GM19035 (cell line): ENCODE data around the gene TMEM187.

ENCODE experiments used
- ATAC-seq: cut with Tn5 transposase; IDR thresholded peaks from one replicate; pipeline ENCODE4 v1.9.1; 2021; ENCODE audit not compliant: unreplicated experiment

Gene TMEM187, protein sequence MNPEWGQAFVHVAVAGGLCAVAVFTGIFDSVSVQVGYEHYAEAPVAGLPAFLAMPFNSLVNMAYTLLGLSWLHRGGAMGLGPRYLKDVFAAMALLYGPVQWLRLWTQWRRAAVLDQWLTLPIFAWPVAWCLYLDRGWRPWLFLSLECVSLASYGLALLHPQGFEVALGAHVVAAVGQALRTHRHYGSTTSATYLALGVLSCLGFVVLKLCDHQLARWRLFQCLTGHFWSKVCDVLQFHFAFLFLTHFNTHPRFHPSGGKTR

DNA sequence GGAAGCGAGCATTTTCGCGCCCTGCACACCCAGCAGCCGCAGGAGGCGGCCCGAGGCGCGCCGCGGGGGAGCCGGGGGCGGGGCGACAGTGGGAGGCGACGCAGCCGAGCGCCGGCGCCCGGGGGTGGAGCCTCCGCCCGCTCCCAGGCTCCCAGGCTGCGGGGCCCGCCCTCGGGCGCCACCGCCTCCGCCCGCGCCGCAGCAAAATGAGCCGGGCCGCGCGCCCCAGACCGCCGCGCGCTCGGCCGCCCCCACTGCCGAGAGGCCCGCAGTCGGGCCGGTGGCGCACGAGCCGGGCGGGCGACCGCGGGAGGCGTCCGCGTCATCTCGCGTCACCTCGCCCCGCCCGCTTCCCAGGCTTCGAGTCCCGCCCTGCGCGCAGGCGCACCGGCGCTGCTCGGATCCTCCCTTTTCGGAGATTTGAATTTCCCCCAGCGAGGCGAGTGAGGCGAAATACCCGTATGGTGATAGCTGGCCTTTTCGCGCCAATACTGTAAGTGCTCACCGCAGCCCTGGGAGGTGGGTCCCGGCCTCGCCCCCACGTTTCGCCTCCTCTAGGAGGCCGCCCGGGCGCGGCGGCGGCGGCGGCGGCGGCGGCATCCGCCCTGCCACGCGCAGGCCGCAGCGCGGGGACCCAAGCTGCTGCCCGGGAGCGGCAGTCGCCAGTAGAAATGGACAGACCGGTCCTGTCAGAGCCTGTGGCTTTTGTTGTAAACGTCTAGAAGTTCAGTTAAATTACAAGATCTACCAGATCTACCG is at the start of gene TMEM187:
TMEM187 (plus strand) TSS at position 387 of the 759 bp plus-strand sequence. CDS start 9,309 bp downstream, outside the sequence.
- ATAC-seq = peak; percentile 48

DNA sequence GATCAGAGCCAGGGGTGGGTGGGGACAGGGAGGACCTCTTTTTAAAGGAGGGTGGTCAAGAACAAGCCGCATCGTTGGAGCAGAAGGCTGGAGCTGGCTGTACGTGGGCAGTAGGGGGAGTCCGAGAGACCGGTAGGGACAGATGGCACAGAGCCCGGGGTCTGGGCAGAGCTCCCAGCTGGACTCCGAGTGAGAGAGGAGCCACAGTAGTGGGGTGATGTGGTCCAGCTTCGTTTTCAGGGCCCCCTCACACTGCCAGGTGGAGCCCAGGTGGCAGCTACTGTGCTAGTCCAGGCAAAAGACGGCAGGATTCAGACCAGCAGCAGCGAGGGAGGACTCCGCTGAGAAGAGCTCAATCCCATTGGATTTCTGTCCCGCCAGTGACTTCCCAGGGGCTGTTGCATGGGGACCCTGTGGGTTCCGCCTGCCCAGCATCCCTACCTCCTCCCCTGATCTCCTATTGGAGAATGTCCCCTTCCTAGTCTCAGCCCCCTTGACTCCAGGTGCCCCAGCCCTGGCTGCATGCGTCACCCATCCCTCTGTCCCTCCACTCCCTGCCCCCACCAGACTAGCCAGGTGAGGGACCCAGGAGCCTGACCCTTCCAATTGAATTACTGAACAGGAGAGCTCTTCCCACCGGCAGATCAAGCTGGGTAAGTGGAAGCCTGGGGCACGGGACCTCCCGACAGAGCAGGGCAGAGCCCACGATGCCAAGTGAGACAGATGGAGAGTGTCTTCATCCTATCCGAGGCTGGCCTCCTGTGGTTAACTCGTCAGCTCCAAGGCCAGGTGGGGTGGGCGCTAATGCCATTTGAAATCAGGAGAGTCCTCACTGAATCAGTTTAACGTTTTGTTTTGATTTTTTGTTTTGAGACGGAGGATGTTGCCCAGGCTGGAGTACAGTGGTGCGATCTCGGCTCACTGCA is 49.4 kb upstream of the TMEM187 start:
- ATAC-seq = no peak

DNA sequence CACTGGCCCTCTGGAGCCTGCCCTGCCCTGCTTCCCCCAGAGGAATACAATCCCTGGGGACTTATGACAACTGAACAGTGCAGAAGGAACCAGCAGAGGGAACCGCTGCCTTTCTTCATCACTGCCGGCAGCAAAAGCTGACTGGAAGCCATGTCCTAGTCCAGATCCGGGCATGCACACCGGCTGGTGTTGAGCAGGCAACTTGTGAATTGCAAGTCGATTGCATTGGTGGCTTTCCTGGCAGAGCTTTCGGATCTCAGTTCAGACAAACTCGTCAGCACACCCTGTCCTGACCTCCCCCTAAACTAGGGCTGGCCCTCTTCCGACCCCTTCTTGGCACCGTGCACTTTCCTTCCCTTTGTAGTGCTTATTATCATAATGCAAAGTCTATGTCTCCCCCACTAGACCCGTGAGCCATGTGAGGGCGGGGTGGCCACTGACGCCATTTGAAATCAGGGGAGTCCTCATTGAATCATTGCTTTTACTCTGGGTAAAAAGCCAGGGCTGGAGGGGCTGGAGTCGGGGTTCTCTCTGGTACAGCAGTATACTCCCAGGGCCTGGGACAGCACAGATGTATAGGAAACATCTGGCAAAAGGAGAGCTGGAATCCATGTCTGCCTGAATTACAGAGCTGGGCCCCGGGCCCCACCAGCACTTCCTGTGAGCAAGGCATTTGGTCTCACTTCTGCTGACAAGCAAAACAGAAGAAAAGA is 48.2 kb upstream of the TMEM187 start:
- no peak for ATAC-seq

DNA sequence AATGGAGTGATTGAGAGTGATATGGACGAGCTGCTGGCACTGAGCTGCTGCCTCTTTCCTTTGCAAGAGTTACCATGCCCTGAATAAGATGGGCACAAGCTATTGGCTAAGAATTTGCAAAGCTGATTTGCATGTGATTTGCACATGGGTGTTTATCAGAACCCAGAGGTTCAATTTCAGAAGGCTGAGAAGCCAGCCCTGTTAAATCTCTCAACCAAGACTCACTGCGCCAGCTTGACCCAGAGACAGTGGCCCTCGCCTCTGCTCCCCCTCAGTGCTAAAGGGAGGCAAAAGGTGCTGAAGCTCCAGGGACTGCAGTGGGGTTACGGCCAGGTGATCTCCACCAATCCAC is 47.2 kb upstream of the TMEM187 start:
- ATAC-seq = no peak

DNA sequence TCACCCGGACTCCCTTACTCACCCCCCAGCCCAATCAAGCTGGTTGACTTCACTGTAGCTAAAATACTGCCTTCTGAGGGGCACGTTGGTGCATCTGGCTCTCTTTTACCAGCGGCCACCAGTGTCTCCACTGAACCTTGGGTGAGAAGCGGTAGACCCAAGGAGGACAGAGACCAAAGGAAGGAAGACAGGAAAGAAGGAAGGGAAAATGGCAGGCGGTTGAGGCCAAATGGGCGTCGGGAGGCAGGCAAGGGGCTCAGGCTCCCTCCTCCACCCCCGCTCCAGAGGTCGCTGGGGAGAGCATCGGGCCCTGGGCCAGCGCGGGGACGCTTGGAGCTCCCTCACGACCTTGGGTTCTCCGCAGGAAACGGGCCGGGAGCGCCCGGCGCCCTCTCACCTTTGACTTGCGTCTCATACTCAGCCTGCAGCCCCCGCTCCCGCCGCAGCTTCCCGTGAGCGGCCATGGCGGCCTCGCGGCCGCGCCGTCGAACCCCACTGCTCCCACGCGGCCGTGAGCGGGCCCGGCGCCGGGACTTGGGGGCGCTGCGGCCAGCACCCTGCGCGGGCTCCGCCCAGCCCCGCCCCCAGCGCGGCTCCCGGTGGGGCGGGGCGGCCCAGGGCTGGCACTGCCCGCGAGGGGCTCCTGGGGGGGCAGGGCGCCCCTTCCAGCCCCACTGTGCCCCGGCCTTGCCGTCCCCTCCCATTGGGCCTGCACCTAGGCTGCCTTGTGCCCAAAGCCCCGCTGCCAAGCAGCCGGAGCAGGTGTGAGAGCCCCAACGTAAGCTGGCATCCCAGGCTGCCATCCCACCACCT is 46.6 kb upstream of the TMEM187 start, which contains the start of gene ARHGAP4:
ARHGAP4 (minus strand) TSS at position 526 of the 813 bp plus-strand sequence; CDS start at position 464, 62 bp downstream.
- ATAC-seq = no peak

DNA sequence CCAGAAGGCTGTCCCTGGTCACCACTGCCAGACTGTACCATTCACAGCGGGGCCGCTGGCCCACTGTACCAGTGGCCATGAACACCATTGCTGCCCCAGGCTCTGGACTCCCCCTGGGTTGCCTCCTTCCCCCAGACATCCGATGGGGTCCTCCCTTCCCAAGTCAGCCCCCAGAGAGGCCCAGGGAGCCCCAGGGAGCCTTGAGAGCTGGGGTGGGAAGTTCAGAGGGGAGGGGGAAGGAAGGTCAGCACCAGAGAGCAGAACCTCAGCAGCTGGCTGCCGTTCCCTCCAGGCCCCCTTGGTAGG is 46.0 kb upstream of the TMEM187 start:
- ATAC-seq = no peak

DNA sequence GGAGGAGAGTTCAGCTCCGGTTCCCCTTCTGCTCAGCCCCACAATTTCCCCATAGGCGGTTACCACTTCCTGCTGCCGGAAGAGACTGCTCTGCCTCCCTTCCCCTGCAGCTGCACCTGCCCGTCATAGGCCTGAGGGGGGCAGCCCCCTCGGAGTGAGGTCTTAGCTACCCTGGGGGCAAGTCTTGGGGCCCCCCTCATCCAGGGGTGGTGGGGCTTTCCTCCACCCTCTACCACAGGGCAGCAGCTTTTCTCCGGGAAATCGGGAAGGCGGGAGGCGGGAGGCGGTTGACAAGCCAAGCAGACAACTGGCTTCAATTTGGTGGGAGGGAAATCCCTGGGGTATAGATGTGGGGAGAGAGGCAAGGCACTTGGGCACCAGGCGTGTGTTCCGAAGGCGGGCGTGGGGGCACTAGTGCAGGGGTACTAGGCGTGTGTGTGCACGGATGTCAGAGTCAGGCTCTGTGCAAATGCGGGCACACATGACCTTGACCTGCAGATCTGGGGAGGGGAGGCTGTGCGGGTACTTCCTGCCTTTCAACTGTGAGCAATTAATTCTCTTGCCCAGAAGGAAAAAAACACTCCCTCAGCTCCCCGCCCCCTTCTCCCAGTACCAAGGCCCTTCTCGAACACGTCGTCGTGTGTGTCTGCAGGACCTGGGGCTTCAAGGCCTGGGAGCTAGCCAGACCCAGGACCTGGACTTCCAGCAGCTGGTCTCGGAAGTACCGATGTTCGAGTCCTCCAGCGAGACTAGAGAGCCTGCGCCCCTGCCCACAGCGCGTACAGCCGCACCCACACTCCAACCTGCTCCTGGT is 45.5 kb upstream of the TMEM187 start:
- peak; percentile 36 for ATAC-seq

DNA sequence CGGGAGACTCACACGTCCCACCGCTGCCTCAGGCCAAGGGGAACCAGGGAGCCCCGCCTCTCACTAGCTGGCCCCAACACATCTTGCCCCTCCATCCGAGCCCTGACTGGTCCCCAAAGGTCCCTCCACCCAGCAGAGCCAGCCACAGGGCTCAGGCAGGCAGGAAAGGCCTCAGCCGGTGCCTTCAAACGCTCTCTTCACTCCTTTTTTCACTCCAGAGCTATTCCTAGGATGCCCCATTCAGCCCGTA is 45.0 kb upstream of the TMEM187 start:
- no peak for ATAC-seq

DNA sequence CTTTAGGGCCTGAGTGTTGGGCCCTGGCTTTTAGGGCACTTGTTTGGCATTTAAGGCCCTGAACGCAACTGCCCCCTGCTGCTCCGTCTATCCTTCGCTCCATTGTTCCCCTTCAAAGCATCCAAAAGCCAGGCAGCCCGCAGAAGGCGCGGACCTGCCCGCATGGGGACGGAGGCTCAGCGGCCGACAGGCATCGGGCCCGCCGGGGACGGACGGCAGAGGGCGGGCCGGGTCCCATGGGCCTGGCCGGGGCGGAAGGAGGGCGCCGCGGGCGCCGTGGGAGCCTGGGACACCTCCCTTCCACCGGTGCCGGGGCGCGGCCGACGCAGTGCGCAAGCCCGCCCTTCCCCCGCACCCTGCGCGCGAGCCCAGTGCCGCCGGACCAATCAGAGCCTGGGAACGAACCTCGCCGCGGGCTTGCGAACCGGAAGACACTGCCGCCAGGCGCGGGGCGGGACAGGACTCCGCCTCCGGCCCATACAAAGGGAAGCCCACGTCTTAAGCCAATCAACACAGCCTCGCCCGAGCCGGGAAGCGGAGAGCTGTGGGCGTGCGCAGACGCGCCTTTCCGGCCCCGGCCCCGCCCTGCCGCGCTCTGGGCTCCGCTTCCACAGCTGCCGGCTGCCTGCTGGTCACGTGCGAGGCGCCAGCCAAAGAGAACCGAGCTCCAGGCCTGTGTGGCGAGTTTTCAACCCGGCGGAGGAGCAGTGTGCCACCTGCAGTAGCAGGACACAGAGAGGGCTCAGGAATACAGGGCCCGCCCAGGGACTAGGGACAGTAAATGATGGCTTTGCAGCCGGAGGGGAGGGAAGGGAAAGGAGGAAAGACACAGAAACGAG is 44.4 kb upstream of the TMEM187 start:
- peak; percentile 68 for ATAC-seq

DNA sequence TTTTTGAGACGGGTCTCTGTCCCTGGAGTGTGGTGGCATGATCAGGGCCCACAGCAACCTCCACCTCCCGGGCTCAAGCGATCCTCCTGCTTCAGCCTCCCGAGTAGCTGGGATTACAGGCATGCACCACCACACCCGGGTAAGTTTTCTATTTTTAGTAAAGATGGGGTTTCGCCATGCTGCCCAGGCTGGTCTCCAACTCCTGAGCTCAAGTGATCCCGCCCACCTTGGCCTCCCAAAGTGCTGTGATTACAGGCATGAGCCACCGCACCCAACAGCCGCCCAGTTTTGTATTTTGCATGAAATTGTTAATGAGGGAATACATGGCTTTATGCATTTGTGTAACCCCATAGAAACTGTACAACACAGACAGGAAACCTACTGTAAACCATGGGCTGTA is 43.7 kb upstream of the TMEM187 start:
- no peak for ATAC-seq

DNA sequence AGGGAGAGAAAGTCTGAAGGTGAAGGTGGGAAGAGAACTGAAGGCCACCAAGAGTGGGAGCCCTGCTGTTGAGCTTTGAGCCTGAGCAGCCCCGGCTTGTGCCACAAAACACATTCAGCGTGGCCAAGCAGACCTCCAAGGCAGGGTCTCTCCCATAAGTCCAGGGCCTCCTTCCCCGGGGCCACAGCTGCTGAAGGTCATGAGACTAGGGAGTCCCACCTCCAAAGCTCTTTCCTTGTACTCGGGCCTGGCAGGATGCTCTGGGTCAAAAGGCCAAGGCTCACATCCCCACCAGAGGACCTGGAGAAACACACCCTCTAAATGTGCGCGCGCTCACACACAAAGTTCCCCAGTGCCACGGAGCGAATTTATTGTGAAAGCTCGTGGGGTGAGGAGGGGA is 43.0 kb upstream of the TMEM187 start:
- ATAC-seq = no peak

DNA sequence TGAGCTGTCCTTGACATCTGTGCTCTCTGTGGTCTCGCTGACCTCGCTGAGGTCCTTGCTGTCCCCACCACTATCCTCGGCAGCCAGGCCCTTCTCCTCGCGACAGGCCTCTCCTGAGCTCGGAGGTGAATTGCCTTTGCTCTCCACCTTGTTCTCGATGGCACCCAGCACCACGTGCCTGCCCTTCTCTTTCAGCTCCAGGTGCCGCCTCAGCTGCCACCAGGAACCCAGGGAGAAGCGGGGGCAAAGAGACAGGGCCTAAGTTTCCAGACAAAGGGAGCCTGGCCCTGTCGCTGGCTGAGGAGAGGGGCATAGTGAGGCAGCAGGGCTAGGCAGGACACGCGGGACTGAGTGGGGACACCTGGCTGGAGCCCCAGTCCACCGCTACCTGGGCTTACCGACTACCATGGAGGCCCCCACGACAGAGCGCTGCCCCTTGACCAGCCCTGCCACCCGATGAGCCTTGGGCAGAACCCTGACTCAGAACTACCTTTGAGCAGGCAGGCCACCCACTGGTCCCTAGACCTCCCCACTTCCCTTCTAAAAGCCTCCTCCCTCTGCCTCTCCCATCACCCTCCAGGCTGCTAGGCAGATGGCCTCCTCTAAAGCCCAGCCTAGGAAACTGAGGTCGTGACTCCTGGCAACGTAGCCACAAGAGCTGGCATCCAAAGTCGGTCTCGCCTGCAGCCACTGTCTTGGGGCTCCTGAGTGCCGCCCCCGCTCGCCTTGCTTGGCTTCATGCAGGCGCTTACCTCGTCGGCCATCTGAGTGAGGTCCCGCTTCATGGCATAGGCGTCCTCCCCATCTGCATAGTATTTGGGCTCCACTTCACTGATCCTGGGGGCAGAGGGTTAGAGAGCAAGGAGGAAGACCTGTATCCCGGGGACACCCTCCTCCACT is 42.3 kb upstream of the TMEM187 start:
- ATAC-seq = no peak

DNA sequence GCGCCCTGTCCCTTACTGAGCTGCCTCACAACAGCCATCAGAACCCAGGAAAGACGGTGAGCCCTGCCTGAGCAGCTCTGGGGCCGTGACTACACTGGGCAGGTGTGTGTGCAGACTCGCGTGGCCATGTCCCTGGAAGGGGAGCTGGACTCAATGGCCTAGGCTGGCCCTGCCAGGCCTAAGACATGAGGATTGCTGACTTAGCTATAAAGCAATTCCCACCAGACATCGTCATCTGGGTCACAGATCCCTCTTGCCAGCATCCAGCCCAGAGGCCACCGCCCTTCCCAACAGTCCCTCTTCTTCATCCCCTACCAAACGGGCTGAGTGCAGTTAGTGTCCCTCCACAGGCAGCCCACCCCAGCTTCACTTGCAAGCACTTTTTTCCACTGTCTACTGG is 41.4 kb upstream of the TMEM187 start:
- ATAC-seq = no peak

DNA sequence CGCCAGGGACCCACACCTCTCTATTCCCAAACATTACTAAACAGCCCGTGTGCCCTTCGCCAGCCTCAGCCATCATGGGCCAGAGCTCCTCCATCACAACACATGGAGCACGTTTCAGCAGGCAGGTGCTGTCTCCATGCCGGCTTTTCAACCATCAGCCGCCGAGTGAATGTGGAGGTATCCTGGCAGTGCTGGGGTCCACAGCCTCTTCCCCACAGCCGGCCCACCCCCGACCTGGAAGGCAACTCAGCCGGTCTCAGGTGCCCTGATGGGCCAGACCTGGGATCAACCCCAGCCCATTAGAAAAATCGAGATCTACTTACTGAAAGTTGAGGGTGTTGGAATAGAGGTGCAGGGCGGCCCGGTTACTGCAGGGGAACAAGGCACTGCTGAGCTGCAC is 40.8 kb upstream of the TMEM187 start:
- no peak for ATAC-seq

DNA sequence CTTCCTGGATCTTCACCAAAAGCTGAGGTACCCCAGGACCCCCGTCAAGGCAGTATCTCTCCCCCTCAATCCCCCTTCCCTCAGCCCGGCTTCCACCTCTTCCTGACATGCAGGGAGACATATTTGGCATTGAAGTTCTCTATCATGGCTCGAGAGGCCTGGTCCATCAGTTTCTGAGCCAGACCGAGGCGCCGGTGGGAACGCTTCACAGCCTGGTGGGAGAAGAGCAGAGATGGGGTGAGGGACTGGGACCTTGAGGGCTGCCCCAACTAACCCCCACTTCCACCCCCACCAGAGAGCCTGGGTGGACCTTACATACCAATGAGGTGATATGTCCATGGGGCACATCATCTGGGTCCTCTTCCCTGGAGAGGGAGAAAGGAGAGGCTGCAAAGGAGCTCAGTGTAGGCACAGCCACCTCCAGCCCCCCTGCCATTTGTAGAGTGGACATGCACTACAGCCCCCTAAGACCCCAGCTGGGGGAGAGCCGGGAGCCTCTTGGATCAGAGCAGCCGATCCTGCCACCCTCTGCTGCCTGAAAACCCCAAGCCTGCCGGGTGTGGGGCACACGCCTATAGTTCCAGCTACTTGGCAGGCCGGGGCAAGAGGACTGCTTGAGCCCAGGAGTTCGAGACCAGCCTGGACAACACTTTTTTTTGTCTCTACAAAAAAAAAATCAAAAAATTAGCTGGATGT is 40.2 kb upstream of the TMEM187 start:
- no peak for ATAC-seq

DNA sequence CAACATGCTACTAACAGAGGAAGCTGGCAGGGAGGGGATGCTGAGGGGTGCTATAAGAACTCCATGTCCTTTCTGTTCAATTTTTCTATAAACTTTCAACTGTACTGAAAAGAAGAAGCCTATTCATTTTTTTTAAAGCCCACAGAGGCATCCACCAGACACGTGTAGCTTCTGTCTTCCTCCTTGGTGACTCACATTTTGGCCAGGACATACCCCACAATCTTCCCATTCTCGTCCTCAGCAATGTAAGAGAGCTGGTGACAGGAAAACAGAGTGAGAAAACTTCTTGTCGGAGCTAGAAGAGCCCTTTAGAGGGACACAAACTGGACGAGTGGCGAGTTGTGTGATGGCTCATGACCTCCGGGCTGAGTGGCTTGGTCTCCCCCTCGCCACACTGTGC is 38.8 kb upstream of the TMEM187 start:
- ATAC-seq = no peak

DNA sequence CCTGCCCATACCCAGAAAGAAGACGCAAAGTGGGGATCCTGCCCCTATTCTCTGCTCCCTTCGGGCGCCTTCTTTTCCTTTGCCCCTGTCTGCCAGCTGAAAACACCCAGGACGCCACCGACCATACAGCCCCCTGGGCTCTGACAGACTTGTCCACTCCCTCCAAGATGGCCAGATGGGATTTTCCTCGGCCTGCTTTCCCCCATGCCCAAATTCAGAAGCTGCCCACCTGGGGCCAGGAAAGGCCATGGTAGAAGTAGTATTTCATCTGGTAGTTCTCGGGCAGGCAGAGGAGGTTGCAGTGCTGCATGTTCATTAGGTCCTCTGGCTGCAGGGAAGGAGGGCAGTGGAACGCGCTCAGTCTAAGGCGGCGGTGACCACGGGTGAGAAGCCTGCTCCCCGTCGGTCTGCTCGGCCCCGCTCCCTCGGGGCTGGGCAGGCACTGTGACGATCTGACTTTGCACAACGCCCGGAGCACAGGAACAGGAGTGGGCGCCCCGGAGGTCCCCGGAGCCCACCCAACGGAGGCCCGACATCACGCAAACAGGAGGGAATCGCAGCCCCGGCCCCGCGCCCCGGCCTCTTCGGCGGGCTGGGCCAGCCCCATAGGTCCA is 38.3 kb upstream of the TMEM187 start:
- peak; percentile 28 for ATAC-seq
